ENCODE results near the gene APPL1. TPM values are rescaled to one million over a fixed set of nuclear protein-coding genes. Genes with fewer than 3 reads are reported as not detected.

Gene APPL1
- total and polyA plus RNA-seq, 2 of the 8 experiments (the other 6 are each of a cell fraction or from before 2014, with no cell fraction given) = 9.4 to 34.4 TPM

DNA sequence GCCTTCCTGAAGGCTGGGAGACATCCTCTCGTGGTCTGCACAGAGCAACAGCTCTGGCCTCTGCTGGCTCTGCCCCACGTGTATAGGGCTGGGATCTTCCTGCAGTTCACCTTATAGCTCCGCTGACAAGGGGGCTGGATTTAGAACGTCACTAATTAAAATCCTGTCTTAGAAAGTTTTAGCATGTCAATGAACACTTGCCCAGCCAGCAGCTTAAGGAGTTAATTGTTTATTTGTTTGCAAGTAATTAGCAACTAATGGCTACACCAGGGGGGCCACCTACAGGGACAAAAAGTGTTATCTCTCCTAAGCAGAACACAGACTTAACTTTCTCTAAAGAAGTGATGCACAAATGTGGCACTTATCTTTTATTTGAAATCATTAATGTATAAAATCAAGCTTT lies 27.6 kb upstream of the APPL1 start, which contains the start of gene HESX1 (continued):
- TF ChIP-seq CHD7 (IDR thresholded peaks at IDR 0.05; ENCODE audit: insufficient replicate concordance, low read length) (peak; percentile 77), NANOG (IDR thresholded peaks at IDR 0.05; ENCODE audit: insufficient read depth, low read depth, low read length, poor library complexity, severe bottlenecking) (peak; percentile 98), SIRT6 (IDR thresholded peaks at IDR 0.05; ENCODE audit: low read length) (no peak), POLR2AphosphoS5 (IDR thresholded peaks at IDR 0.05; ENCODE audit: low read depth, low read length) (peak; percentile 91), TAF1 (IDR thresholded peaks at IDR 0.05; ENCODE audit: low read depth, low read length) (peak; percentile 86), TCF12 (IDR thresholded peaks at IDR 0.05; ENCODE audit: low read depth, low read length) (0 out of 2 replicates have a peak, but pooled peaks have one; percentile 39), FOSL1 (IDR thresholded peaks at IDR 0.05; ENCODE audit: insufficient read depth, low read depth, low read length) (no peak), CREB1 (IDR thresholded peaks at IDR 0.05) (peak; percentile 76), SAP30 (IDR thresholded peaks at IDR 0.05; ENCODE audit: insufficient read depth, insufficient replicate concordance, low read length) (peak; percentile 69), SP1 (IDR thresholded peaks at IDR 0.05; ENCODE audit: low read depth, low read length) (peak; percentile 77; the same call in 1 of the 2 replicates), CBX8 (IDR thresholded peaks at IDR 0.05; ENCODE audit: borderline replicate concordance, low read depth, low read length) (no peak), BCL11A (IDR thresholded peaks at IDR 0.05; ENCODE audit: low read depth in 2 of 2, low read length in 2 of 2) (peak; percentile 86 to 98), RBBP5 (IDR thresholded peaks at IDR 0.05; ENCODE audit: borderline replicate concordance, low read depth, low read length) (no peak)

Data from H1 (cell line).